HCEC 1CT (cell line): ENCODE measurements around the gene GLCE.
"Not testable (repeated sequence)": the region's sequence is repeated elsewhere in the genome, so short reads cannot be mapped to it uniquely, and the experiment has no call there.

Experiments used
- DNase-seq: peaks from one replicate; pipeline ENCODE4 v3.0.0-alpha.2; 2017

GLCE gene

GRCh38 chr15:69138963-69139362, 21.5 kb upstream of the GLCE start:
- no peak for DNase-seq

DNA sequence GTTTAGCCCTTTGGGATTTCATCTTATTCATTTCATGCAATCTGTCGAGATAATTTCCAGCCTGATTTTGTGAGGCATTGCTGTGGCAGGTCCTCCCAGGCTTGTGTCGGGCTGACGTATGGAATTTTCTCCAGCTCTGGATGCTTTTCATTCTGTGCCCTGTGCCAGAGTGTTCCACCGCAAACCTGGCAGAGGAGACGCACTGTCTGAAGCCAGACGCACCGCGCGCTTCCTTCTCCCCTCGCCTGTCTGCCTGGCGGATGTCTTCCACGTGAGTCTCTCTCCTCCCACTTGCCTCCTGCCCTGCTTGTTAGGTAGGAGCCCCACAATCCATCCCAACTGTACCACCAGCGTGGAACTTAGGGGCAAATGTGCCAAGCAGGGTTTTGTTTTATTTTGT, 20.1 kb upstream of the GLCE start:
- no peak for DNase-seq

- no peak for DNase-seq
Observed at GRCh38 chr15:69141286-69141701, 19.1 kb upstream of the GLCE start.

DNA sequence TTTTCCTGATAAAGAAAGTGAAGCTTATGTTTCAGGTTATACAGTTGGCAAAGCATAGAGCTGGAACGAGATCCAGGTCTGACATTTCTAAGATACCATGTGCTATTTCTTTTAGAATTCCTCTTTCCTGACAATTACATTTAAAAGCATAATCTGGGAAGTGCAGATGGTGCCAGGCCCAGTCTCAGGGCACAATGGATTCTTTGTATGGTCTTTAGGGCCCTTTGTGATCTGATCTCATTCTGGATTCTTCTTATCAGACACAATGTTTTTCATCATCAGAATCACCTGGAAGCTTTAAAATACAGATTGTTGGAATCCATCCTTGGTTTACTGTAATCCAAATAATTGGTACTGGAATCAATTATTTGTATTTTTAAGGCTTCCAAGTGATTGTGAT, 18.6 kb upstream of the GLCE start:
- DNase-seq, result no peak

- no peak for DNase-seq
Observed at GRCh38 chr15:69143756-69144436, 16.5 kb upstream of the GLCE start.

DNA sequence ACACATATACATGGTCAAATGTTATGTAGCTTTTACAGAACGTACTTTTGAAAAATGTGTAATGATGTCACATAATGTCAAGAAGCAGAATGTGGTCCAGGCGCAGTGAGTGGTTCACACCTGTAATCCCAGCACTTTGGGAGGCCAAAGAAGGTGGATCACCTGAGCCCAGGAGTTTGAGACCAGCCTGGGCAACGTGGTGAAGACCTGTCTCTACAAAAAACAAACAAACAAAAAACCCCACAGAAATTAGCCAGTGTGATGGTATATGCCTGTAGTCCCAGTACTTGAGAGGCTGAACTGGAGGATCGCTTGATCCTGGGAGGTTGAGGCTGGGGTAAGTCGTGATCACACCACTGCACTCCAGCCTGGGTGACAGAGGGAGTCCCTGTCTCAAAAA, 15.9 kb upstream of the GLCE start:
- DNase-seq, result no peak

- DNase-seq, result no peak
Observed at GRCh38 chr15:69145149-69145693, 15.2 kb upstream of the GLCE start.

DNA sequence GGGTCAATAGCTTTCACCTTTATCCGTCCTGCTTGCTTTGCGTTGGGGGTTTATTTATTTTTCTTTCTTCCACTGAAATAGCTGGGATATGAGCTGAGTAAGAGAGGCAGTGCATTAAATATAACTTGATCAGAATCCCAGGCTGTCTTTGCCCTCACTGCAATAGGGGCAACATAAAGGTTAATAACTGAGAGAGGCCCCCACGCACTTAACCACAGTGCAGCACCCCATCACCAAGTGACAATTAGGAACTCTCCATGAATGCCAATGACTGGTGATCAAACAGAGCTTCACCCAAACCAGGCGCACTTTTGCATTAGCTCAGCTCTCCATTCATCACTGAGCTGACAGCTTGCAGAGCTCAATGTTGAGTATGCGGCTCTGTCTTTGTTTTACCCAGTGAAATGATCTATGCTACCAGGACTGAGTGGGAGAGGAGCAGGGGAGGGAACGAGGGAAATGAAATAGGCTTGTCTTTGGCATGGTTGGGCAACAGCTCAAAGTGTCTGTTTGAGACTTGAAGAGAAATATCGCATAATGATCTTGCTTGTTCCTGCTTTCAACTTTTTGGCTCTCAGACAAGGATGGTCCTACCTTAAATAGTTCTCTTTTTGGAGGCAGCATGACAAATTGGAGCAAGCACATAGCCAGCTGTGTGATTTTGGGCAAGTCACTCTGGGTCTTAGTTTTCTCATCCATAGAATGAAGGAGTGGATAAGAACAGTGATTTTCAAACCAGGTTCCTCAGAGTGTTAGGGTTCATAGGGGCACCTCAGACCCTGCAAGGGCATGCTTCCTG, 14.5 kb upstream of the GLCE start:
- DNase-seq, result no peak

DNA sequence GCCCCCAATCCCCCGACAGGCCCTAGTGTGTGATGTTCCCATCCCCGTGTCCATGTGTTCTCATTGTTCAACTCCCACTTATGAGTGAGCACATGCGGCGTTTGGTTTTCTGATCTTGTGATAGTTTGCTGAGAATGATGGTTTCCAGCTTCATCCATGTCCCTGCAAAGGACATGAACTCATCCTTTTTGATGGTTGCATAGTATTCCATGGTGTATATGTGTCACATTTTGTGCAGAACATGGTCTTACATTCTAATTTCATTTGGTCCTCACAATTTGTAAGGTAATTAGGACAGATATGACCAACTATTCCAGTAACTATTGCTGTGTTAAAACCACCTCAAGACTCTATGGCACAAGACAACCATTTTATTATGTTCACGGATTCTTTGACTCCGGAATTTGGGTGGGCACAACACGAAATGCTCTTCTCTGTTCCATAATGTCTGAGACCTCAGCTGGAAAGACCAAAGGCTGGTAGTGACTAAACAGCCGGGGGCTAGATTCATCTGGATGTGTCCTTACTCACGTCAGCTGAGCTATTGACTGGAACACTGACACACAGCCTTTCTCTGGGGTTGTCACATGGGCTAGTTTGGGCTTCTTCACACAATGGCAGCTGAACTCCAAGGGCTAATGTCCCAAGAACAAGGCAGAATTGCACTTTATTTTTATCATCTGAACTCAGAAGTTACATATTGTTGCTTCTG, 13.6 kb upstream of the GLCE start:
- no peak for DNase-seq

DNA sequence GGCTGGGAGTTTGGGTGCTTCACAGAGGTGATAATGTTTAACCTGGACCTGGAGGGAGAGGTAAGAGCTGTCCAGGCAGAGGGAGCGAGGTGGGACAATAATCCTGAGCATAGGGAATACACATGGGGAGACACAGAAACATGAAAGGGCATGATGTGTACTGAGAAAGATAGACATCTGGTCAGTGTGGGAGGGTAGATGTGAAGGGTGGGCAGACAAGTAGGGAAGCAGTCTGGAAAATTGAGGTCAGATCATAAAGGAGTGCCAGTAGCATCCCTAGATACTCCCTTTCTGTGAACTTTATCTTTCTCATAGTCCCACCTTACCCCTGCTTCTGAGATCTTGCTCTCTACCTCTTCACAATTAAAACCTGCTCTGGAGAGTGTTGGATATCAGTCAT, 12.0 kb upstream of the GLCE start:
- no peak for DNase-seq

GRCh38 chr15:69149163-69149562, 11.3 kb upstream of the GLCE start:
- no peak for DNase-seq

DNA sequence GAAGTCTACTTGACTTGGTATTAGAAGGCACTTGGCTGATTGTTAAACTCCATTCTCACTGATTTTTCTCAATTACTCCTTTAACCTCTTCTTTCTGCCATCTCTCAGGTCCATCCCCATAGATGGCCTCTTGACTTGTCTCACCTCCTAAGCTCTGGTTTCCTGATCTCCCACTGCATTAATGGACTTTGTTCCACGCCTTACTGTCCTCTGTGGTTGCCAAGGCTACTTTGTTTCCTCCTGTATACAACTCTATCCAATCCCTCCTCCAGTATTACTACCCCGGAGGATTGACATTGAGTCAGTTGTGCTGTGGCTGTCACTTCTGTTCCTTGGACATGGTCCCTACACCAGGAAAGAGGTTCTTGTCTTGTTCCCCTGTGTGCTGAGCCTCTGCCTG, 10.6 kb upstream of the GLCE start:
- DNase-seq, result no peak

GRCh38 chr15:69150336-69150735, 10.1 kb upstream of the GLCE start:
- no peak for DNase-seq

DNA sequence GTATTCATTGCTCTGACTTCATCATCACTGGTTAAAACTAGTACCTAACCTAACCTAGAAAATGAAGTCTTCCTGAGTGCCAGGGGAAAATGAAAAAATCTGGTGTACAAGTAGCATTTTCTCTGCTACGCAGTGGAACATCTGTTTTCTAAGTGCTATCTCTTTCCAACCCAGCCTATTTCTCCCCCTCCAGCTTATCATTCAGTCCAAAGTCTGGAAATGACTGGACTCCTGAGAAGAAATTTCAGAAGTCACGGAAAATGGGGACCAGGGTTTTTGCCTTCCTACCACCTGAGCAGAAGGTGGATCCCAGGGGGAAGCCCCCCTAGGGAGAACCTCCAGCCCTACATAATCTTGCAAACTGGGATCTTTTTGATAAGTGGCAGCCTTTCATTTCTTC, 9.6 kb upstream of the GLCE start:
- DNase-seq, result no peak

GRCh38 chr15:69153046-69153445, 7.4 kb upstream of the GLCE start:
- no peak for DNase-seq

DNA sequence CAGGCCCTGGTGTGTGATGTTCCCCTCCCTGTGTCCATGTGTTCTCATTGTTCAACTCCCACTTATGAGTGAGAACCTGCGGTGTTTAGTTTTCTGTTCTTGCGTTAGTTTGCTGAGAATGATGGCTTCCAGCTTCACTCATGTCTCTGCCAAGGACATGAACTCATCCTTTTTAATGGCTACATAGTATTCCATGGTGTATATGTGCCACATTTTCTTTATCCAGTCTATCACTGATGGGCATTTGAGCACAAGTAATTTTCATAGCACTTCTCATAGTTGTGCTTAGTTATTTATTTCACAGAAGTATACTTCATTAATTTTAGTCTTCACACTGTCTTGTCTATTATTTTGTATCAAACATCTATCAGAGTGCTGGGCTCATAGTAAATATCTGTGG, 6.8 kb upstream of the GLCE start:
- DNase-seq, result not testable (repeated sequence)

GRCh38 chr15:69154078-69154477, 6.4 kb upstream of the GLCE start:
- peak; percentile 53 for DNase-seq

DNA sequence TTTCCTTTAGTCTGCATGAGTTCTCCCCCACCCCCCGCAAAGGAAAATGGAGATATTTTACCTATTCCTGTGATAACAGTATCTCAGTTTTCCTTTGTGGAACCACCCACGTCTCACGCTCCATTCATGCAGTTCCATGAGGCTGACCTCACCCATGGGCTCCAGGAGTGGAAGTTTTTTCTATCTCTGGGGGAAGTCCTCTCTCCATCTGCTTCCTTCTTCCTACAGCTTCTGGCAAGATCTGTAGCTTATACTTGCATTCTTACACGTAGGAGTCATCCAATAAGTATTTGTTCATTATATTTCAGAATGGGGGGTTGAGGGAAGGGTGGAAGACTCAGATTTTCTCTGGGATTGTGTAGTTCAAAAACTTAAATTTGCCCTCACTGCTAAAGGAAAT, 5.8 kb upstream of the GLCE start:
- DNase-seq, result peak; percentile 86

GRCh38 chr15:69156736-69157381, 3.6 kb upstream of the GLCE start:
- no peak for DNase-seq

DNA sequence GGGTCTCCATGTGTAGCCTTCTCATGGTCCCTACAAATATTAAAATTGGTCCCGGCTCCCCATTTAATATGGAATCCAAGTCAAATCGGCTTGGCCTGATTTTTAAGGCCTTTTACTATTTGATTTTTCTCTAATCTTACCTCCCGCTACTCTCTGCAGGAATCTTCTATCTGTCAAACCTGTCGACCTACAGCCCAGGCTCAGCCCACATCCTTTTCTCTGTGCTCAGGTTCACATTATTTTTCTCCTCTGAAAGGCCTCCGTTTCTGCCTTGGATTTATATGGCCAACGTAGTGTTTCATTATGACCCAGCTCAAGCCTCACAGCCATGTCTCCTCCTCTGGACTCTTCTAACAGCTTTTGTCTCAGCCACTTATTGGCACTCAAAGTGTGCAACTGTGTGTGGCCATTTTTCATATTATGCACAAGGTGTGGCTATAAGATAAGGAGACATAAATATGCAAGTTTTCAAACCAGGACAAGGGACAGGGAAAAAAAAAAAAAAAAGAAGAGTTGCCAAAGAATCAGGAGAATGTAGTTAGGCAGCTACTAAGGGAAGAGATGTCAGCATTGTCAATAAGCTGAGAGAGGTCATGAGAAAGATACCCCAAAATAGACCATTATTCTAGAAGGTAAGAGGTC, 2.1 kb upstream of the GLCE start:
- DNase-seq, result no peak

- no peak for DNase-seq
Observed at GRCh38 chr15:69158843-69159240, 1.6 kb upstream of the GLCE start.

GRCh38 chr15:69159805-69160140, 662 bp upstream of the GLCE start:
- no peak for DNase-seq
